ENCODE data around the gene SLC27A1.

GRCh38 chr19:17473041-17473440, 2.7 kb downstream of the SLC27A1 start:
- TF ChIP-seq CTCF (IDR thresholded peaks at IDR 0.05) = no peak
- TF ChIP-seq SP1 (CRISPR knock-in tag; conservative IDR thresholded peaks at IDR 0.05) = no peak
- TF ChIP-seq ESRRA (CRISPR knock-in tag; IDR thresholded peaks at IDR 0.05; ENCODE audit: borderline replicate concordance) = no peak
- no peak for TF ChIP-seq HMGXB4 (CRISPR knock-in tag; IDR thresholded peaks at IDR 0.05)
- TF ChIP-seq IRF2 (CRISPR knock-in tag; IDR thresholded peaks at IDR 0.05; ENCODE audit: borderline replicate concordance, low read depth) = no peak
- no peak for TF ChIP-seq ATF6 (CRISPR knock-in tag; IDR thresholded peaks at IDR 0.05)
- no peak for TF ChIP-seq MAX (CRISPR knock-in tag; IDR thresholded peaks at IDR 0.05)
- no peak for TF ChIP-seq CREB1 (CRISPR knock-in tag; IDR thresholded peaks at IDR 0.05)
- no peak for TF ChIP-seq ETV6 (CRISPR knock-in tag; IDR thresholded peaks at IDR 0.05)
- no peak for TF ChIP-seq ATF2 (CRISPR knock-in tag; IDR thresholded peaks at IDR 0.05; ENCODE audit: borderline replicate concordance, low read depth)
- no peak for TF ChIP-seq ZNF121 (CRISPR knock-in tag; IDR thresholded peaks at IDR 0.05)
- TF ChIP-seq FOXK1 (CRISPR knock-in tag; IDR thresholded peaks at IDR 0.05) = no peak
- TF ChIP-seq USF2 (CRISPR knock-in tag; IDR thresholded peaks at IDR 0.05) = no peak

All from WTC11 (cell line).